ENCODE results near the gene TOR3A. TPM values are rescaled to one million over a fixed set of nuclear protein-coding genes. Genes with fewer than 3 reads are reported as not detected.

Gene TOR3A
- total RNA-seq, 1 experiment from 2014 or later, result 27.0 TPM

DNA sequence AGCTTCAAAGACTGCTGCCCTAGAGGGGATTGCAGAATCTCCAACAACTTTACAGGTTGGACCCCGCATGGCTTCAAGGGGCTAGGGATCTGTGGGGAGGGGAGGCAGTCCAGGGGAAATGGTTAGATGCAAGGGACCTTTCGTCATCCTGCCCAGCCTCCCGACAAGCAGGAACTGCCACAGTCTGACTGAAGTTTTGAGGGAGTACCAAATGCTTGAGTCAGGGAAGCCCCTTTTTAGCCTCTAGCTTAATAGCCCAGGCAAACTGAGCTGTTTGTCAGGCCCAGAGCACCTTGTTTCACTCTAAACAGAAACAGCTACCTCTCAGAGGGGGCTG is 1.1 kb downstream of the TOR3A start:
- CTCF ChIA-PET, result interaction anchor here (2.0 kb wide), 1 partner anchor 732 kb away, joined by 10 read pairs; no protein-coding TSS in a partner anchor
- H3K79me2 ChIP-seq (ENCODE audit: insufficient read depth, low read length), result peaks cover 28% of the 10 kb centered on the region
- TF ChIP-seq ELF1 (IDR thresholded peaks at IDR 0.05; ENCODE audit: borderline replicate concordance, low read depth) (no peak), CEBPB (IDR thresholded peaks at IDR 0.05; ENCODE audit: low read depth) (no peak), CBX3 (IDR thresholded peaks at IDR 0.05; ENCODE audit: low read depth) (no peak), RAD21 (IDR thresholded peaks at IDR 0.05; ENCODE audit: low read depth) (no peak), YY1 (IDR thresholded peaks at IDR 0.05; ENCODE audit: extremely low read depth, insufficient replicate concordance, low read depth, low read length) (no peak), SP1 (IDR thresholded peaks at IDR 0.05; ENCODE audit: low read depth) (no peak)
- TF ChIP-seq, protein P1, sequence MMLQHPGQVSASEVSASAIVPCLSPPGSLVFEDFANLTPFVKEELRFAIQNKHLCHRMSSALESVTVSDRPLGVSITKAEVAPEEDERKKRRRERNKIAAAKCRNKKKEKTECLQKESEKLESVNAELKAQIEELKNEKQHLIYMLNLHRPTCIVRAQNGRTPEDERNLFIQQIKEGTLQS (IDR thresholded peaks at IDR 0.05), result no peak
- peak overlapping the region; percentile 91 for H3K4me2 ChIP-seq (ENCODE audit: low read length)
- H3K4me3 ChIP-seq (replicated peaks in 1 of 2; ENCODE audit: low read depth in 1 of 2, low read length in 2 of 2), result peak overlapping the region; percentile 73 to 82
- H3K4me1 ChIP-seq (ENCODE audit: control insufficient read depth in 1 of 2, insufficient read depth in 2 of 2, low read length in 2 of 2), result peaks cover 0 to 23% of the 10 kb centered on the region in 2 experiments; a peak in 3 of 4 replicates
- intact Hi-C loops (cut with micrococcal nuclease), result no loop called here
- no peaks in the 10 kb centered on the region for H3K27me3 ChIP-seq (ENCODE audit: insufficient read depth, low read length)
- ATAC-seq (no peak), DNase-seq (ENCODE audit: low read depth, low spot score) (no peak)
- H3K9me3 ChIP-seq (ENCODE audit: control insufficient read depth in 1 of 2, insufficient read depth in 1 of 2, low read depth in 1 of 2, low read length in 2 of 2), result no peaks in the 10 kb centered on the region
- H3K9me2 ChIP-seq (ENCODE audit: insufficient read depth), result no peaks in the 10 kb centered on the region
- H3K36me3 ChIP-seq (ENCODE audit: control insufficient read depth in 1 of 2, insufficient read depth in 2 of 2, low read length in 2 of 2), result peaks cover 0 to 12% of the 10 kb centered on the region in 2 experiments; a peak in 1 of 4 replicates
- H3K27ac ChIP-seq (ENCODE audit: low read depth, low read length), result no peak overlapping the region; the same call in 1 of the 2 replicates
- RAD21 ChIA-PET (ENCODE audit: low non-redundant PET in 1 of 2, low total read pairs in 2 of 2, uncharacterized antibody in 2 of 2, unreplicated experiment in 2 of 2), result interaction anchor here (0.6 to 0.7 kb wide), 2 partner anchors 110 to 155 kb away, joined by 3 to 5 read pairs; no protein-coding TSS in a partner anchor
- no peaks in the 10 kb centered on the region for H4K20me1 ChIP-seq (ENCODE audit: insufficient read depth)
- H2AFZ ChIP-seq (ENCODE audit: low read depth, low read length, poor library complexity, severe bottlenecking), result no peak overlapping the region
- peak overlapping the region; percentile 88 for H3K9ac ChIP-seq (ENCODE audit: low read length)
- POLR2A ChIA-PET, result no interaction called here
- BruUV-seq (replicated peaks), result no TSS peak

DNA sequence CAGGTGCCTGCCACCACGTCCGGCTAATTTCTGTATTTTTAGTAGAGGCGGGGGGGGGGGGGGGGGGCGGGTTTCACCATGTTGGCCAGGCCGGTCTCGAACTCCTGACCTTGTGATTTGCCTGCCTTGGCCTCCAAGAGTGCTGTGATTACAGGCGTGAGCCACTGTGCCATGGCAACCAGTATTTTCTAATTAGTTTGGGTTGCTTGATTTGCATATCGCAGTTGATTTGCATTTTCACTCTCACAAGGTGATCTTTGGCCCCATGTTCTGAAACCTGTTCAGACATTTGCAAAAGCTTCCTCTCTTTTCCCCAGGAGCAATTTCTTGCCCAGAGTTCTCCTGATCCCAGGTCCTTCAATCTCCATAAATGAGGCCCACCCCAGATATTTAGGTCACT is 1.7 kb downstream of the TOR3A start:
- H3K27me3 ChIP-seq (ENCODE audit: insufficient read depth, low read length), result no peaks in the 10 kb centered on the region
- CTCF ChIA-PET, result no interaction called here
- DNase-seq (ENCODE audit: low read depth, low spot score) (no peak), ATAC-seq (no peak)
- H3K9me3 ChIP-seq (ENCODE audit: control insufficient read depth in 1 of 2, insufficient read depth in 1 of 2, low read depth in 1 of 2, low read length in 2 of 2), result no peaks in the 10 kb centered on the region
- intact Hi-C loops (cut with micrococcal nuclease), result no loop called here
- POLR2A ChIA-PET, result no interaction called here
- TSS peak; percentile 36 for BruUV-seq (replicated peaks)
- no peak overlapping the region for H2AFZ ChIP-seq (ENCODE audit: low read depth, low read length, poor library complexity, severe bottlenecking)
- peaks cover 2 to 12% of the 10 kb centered on the region in 2 experiments; a peak in 2 of 4 replicates for H3K36me3 ChIP-seq (ENCODE audit: control insufficient read depth in 1 of 2, insufficient read depth in 2 of 2, low read length in 2 of 2)
- H3K79me2 ChIP-seq (ENCODE audit: insufficient read depth, low read length), result peaks cover 28% of the 10 kb centered on the region
- H3K27ac ChIP-seq (ENCODE audit: low read depth, low read length), result no peak overlapping the region
- peak overlapping the region; percentile 91 for H3K4me2 ChIP-seq (ENCODE audit: low read length)
- no peak overlapping the region for H3K9ac ChIP-seq (ENCODE audit: low read length)
- H3K4me1 ChIP-seq (ENCODE audit: control insufficient read depth in 1 of 2, insufficient read depth in 2 of 2, low read length in 2 of 2), result peaks cover 0 to 23% of the 10 kb centered on the region in 2 experiments; a peak in 3 of 4 replicates
- TF ChIP-seq POLR2A (IDR thresholded peaks at IDR 0.05; ENCODE audit: borderline replicate concordance, extremely low read depth, insufficient read depth, insufficient read length) (no peak), TCF7L2 (IDR thresholded peaks at IDR 0.05; ENCODE audit: borderline replicate concordance, extremely low read depth, insufficient read depth, insufficient read length) (no peak), ZFX (IDR thresholded peaks at IDR 0.05) (no peak), CBX3 (IDR thresholded peaks at IDR 0.05; ENCODE audit: low read depth) (no peak)
- RAD21 ChIA-PET (ENCODE audit: low non-redundant PET in 1 of 2, low total read pairs in 2 of 2, uncharacterized antibody in 2 of 2, unreplicated experiment in 2 of 2), result interaction anchor here in 1 of 2 experiments (0.6 kb wide), 1 partner anchor 110 kb away, joined by 3 read pairs; no protein-coding TSS in a partner anchor
- H3K4me3 ChIP-seq (replicated peaks in 1 of 2; ENCODE audit: low read depth in 1 of 2, low read length in 2 of 2), result peak overlapping the region in 1 of 2 experiments; percentile 82; a peak in 1 of 4 replicates
- H3K9me2 ChIP-seq (ENCODE audit: insufficient read depth), result no peaks in the 10 kb centered on the region
- no peaks in the 10 kb centered on the region for H4K20me1 ChIP-seq (ENCODE audit: insufficient read depth)

Measured in HCT116 (cell line).